Loucy (cell line): ENCODE results near the gene PRRC2C.

Experiments
- CTCF ChIP-seq: fragments of 200-600 bp; sonication (generic); conservative IDR thresholded peaks from 2 replicates; pipeline ENCODE4 v1.5.1; 2014; ENCODE audit warnings: mild to moderate bottlenecking, antibody characterized with exemption, low read length
- EZH2phosphoT487 ChIP-seq: fragments of 200-600 bp; IDR thresholded peaks from 2 replicates; pipeline ENCODE4 v1.6.1; 2018; ENCODE audit warnings: antibody characterized with exemption, mild to moderate bottlenecking, moderate library complexity, borderline replicate concordance

DNA sequence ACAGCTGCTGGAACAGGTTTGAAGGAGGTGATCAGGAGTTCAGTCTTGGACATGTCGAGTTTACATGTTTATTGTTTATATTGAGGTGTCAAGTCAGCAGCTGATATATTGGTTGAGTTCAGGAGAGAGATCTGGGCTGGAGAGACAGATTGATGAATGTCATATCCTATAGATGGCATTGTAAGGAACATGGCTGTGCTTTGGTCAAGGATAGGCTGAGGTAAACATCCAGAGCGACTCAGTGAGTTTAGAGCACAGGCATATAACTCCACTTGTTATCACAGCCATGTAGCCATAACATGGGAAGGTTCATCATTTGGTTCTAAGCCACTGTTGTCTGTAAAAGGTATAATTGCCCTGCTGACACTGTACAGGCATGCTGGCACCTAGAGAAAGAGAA, 131.3 kb downstream of the PRRC2C start:
- TF ChIP-seq CTCF (no peak), EZH2phosphoT487 (no peak)
